HG03025 (cell line): ENCODE results near the gene FAM24B.
"Not testable (repeated sequence)": the region's sequence is repeated elsewhere in the genome, so short reads cannot be mapped to it uniquely, and the experiment has no call there.

ENCODE experiments used
- ATAC-seq: cut with Tn5 transposase; IDR thresholded peaks from one replicate; pipeline ENCODE4 v1.9.1; 2021; ENCODE audit warnings: mild to moderate bottlenecking, moderate library complexity; ENCODE audit not compliant: unreplicated experiment, low FRiP score

FAM24B gene, protein sequence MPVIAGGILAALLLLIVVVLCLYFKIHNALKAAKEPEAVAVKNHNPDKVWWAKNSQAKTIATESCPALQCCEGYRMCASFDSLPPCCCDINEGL

DNA sequence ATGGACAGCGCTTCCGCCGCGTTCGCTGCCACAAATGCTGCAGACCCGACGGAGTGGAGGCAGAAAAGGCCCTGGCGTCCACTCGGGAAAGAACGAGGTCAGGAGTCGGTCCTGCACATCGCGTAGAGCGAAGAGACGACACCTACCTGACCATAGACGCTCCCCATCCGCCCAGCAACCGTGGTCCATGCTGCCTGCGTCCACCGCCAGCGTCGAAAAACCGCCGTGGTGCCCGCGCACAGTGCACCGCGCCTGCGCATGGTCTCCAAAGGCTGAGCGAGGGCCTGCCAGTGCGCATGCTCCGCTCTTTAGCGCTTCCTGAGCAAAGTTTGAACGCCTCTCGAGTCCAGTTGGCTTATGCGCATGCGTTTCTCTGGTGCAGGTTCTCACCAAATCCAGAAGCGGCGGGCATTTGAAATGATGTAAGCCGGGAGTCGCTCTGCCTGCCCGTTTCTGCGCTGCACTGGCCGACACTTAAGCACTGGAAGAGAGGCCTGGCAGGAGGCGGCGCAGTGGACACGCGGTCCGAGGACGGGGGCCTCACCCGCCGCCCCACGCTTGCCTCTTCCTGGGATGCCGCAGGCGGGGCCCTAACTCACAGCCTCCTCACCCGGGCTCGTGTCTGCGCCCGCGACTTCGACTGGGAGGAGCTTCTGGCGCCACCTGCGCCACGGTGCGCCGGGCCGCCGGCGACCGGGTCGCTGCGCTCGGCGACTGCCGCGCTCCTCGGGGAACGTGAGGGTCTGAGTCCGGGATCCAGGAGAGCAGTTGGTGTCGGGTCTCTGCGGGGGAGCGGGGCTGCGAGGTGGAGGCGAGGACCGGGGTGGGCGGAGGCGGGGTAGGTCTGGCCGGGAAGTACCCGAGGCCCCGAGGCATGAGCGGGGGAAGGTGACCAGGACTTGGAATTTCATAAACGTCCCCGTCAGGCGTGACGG is at the start of gene FAM24B:
Gene FAM24B, minus strand, starts transcription at position 243 of the 935 bp plus-strand sequence. CDS start 29,066 bp downstream, outside the sequence.
- peak; percentile 80 for ATAC-seq

- ATAC-seq, result no peak
These were observed 36.3 kb upstream of the FAM24B start for GRCh38 chr10:122915700-122916099.

DNA sequence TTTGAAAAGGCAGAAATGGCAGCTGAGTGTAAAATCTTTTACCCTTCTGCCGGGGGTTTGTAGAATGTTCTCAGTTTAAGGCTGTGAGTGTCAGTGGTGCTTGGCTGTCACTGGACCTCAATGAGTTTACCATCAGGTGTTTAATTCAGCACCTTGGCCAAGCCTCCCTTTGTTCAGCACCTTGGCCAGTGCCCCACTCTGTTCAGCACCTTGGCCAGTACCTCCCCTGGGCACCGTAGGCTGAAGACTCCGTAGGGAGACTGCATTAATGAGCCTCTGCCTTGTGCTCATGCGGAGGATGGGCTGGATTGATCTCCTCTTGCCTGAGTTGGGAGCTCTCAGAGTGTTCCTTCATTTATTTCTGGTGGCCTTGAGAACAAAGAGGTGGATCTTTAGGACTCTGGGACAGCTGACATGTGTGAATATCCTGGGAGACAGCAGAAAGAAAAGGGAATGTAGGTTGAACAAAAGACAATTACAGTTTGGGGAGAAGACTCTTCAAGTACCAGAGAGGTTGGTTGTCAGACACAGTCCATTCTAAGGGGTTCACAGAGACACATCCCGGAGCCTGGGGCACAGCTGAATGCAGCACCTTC is 32.6 kb upstream of the FAM24B start:
- ATAC-seq, result no peak

GRCh38 chr10:122910310-122910709 is 30.9 kb upstream of the FAM24B start, which contains the start of gene FAM24A:
Gene FAM24A (plus strand): TSS chr10:122910610. CDS start chr10:122911635, 1,025 bp downstream.
- ATAC-seq, result no peak

DNA sequence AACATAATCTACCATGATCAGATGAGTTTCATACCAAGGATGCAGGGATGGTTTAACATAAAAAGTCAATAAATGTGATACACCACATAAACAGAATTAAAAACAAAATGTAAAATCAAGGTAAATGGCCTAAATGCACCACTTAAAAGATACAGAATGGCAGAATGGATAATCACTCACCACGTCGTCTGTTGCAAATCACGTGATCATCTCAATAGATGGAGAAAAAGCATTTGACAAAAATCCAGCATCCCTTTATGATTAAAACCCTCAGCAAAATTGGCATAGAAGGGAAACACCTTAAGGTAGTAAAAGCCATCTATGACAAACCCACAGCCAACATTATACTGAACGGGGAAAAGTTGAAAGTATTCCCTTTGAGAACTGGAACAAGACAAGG is 24.5 kb upstream of the FAM24B start:
- ATAC-seq, result not testable (repeated sequence)

GRCh38 chr10:122894261-122894944 is 15.0 kb upstream of the FAM24B start:
- no peak for ATAC-seq

GRCh38 chr10:122884166-122884565 is 4.8 kb upstream of the FAM24B start:
- no peak for ATAC-seq

DNA sequence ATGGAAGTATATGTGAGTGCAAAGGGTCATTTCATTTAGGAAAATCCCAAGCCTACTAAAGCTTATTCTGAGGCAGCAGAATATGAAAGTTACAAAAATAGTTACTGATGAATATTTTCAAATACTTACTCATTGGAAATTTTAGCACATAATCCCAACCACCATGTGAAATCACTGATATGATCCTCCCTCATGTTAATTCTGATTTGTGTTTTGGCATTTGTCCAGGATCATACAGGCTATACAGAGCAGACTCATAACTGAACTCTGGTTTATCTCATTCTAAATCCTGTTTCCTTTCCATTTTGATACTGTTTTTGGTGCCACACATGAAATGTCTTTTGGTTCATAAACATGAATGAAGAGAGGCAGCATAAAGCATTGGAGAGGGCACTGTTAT is 3.4 kb upstream of the FAM24B start:
- no peak for ATAC-seq

DNA sequence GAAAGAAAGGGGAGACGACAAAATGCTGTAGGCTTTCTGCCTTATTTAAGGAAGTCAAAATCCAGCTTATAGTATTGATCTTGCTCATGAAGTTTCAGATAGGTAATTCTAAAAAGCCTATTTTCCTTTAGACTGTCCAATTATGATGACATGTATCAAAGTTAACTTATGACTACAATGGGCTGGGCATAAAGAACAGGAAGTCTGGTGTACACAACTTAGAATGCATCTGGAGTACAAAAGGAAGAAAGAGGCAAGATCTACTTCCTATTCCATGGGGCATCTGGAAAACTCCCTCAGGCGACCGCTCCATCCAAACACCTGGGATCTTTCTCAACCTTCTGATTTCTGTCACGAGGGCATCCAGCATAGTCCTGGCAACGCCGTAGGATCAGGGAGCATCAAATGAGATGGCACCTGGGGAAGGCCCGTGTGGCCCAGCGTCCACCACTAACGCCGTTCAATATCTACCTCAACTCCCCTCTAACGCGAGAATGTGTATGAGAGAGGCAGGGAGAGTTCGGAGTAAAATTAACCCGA is 512 bp downstream of the FAM24B start:
- peak; percentile 18 for ATAC-seq

GRCh38 chr10:122877264-122877663 is 2.1 kb downstream of the FAM24B start:
- no peak for ATAC-seq

- no peak for ATAC-seq
These were observed 2.9 kb downstream of the FAM24B start for GRCh38 chr10:122876467-122876855.

- ATAC-seq, result no peak
These were observed 3.4 kb downstream of the FAM24B start for GRCh38 chr10:122875843-122876466.

DNA sequence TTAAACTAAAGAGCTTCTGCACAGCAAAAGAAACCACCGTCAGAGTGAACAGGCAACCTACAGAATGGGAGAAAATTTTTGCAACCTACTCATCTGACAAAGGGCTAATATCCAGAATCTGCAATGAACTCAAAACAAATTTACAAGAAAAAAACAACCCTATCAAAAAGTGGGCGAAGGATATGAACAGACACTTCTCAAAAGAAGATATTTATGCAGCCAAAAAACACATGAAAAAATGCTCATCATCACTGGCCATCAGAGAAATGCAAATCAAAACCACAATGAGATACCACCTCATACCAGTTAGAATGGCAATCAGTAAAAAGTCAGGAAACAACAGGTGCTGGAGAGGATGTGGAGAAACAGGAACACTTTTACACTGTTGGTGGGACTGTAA is 7.4 kb downstream of the FAM24B start:
- ATAC-seq, result not testable (repeated sequence)

GRCh38 chr10:122868768-122869167 is 10.6 kb downstream of the FAM24B start:
- not testable (repeated sequence) for ATAC-seq

GRCh38 chr10:122866757-122867482 is 12.5 kb downstream of the FAM24B start:
- ATAC-seq, result not testable (repeated sequence)

DNA sequence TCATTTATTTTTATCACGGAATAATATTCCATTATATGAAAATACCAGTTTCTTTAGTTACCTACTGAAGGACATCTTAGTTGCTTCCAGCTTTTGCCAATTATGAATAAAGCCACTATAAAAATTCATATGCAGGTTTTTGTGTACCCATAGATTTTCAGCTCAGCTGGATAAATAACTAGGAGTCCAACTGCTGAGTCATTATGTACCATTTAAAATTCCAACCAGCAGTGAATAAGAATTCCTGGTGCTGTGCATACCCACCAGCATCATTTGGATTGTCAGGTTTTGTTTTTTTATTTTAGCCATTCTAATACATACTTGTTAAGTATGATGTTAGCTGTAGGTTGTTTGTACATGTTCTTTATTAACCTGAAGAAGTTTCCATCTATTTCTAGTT is 14.5 kb downstream of the FAM24B start:
- no peak for ATAC-seq

- no peak for ATAC-seq
These were observed 15.2 kb downstream of the FAM24B start for GRCh38 chr10:122864194-122864592.

GRCh38 chr10:122863216-122864193 is 15.9 kb downstream of the FAM24B start:
- ATAC-seq, result no peak
